Activated CD4-positive, alpha-beta T cell treated with anti-CD3 and anti-CD28 coated beads, Interleukin-10, Interleukin-2, amounts not matched to agents 100 ng/mL and 50 ng/mL, durations not matched to agents 16 hours and 8 hours (primary cell): Measurements from ENCODE around the gene MAP2K4.
"Not testable (repeated sequence)": the region's sequence is repeated elsewhere in the genome, so short reads cannot be mapped to it uniquely, and the experiment has no call there.

Experiments
- DNase-seq: peaks from one replicate; pipeline ENCODE4 v3.0.0-alpha.2; 2020

MAP2K4 gene

DNA sequence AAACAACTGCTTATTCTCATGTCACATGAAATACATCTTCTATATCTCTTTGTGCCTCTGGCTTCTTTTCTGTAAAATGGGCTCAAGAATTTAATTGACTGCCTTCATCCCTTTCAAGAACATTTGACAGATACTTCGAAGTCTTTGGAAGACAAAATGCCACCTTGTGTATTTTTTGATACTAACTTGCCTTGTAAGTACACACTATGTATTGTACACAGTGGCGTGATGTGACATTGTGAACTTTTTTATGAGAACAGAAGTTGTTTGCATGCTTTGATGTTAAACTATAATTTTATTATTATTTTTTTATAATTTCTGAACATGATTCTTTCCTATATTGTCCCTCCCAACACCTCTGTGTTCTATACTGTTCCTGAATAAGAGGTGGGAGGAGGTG, 73.7 kb downstream of the MAP2K4 start:
- DNase-seq: no peak

DNA sequence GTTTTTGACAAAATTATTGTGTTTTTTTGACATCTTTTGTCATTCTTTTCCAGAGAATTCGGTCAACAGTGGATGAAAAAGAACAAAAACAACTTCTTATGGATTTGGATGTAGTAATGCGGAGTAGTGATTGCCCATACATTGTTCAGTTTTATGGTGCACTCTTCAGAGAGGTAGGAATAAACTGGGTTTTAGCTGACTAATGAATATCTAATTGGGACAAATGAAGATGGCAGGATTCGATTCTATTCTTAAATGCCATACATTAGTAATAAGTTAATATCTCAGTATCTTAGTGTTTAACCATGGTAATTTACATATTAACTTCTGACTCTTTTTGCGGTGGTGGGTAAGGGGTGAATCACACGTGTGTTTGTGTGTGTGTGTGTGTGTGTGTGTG, 74.8 kb downstream of the MAP2K4 start:
- no peak for DNase-seq

DNA sequence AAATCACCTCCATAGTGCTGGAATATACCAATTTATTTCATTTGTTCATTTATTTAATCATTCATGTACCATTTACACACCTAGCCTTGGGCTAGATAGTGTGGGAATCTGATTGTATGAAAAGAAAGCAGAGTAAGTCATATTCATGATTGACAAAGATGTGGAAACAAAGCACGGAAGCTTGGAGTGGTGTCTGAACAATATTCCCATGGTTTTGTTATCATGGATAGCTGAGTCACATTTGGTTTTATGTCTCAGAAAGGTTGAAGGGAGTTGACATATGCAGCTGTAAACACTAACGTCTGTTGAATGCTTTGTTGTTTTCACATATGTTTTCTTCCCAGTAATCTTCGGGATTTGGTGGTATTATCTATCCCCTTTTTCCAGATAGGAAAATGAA, 76.6 kb downstream of the MAP2K4 start:
- no peak for DNase-seq

DNA sequence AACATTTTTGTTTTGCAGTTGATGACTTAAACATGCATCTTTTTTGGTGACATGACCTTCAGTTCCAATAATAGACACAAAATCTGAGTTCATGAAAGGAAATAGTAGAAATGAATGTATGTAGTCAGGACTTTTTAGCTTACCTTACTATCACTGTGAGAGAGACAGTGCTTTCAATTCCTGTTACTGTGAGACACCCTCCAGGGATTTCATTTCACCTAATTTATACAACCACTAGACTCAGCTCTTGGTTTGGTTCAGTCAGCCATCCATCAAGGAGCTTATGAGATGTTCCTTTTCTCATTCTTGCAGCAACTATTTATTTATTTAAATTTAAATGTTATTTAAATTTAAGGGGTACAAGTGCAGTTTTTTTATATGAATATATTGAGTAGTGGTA, 77.9 kb downstream of the MAP2K4 start:
- no peak for DNase-seq

DNA sequence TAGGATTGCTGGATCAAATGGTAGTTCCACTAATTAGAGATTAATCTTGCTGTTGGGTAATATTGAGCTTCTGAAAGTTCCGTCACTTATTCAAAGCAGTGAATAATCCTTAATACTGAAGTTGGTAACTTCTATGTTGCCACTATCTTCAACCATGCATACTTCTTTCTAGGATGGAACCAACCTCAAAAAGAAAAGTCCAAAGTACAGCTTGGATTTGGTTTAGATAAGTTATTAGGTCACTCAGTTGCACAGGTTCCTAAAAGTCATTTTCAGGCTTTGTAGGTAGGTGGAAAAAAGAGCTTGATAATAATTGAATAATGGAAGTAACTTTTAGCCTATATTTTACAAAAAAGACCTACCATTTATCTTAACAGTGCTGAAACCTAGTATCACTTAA, 78.7 kb downstream of the MAP2K4 start:
- DNase-seq: no peak

DNA sequence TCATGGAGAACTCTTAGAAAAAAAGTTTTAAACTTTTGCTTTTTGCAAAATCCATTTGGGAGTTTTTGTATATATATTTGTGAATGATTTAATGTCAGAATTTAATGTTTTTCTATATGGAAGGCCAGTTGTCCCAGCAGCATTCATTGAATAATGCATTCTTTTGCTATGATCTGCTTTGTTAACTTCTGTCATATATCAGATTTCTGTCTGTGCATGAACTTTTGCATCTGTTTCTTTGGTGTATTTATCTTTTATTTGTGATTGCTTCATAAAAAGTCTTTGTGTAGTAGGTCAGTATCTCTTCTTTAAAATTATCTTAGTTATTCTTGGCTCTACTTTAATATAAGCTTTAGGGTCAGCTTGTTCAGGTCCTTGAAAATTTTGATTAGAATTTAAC, 84.2 kb downstream of the MAP2K4 start:
- no peak for DNase-seq

DNA sequence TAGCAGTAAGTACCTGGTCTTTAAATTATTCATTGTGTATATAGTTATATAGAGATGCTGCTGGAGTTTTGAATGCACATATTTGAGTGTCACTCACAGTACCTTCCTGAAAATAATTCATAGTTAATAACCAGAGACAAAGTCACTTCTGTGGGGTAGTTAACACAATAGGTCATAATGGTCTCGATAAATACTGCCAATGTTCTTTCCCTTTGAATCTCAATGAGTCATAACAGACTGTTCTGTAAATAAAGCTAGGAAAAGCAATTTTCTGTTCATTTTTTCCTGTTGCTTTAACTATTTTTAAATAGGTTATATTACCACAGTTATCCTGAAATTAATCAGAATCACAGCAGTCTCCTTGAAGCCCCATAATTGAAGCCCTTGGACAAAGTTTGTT, 87.2 kb downstream of the MAP2K4 start:
- no peak for DNase-seq

DNA sequence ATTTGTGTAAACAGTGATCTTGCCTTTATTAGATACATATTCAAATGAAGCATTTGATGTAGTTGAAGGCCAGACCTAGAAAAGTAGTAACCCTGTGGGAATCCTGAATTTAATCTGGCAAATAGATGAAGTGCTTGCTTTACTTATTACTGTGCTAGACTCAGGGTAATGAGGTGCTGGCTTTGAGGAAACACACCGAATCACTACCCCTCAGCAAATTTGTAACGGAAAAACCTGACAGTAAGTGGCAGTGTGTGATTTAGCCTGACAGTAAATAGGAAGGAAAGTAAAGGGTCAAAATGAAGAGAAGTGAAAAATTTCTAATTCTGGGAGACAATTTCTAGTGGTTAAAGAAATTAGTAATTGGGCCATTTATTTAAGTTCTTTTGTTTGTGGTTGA, 90.2 kb downstream of the MAP2K4 start:
- DNase-seq: no peak

DNA sequence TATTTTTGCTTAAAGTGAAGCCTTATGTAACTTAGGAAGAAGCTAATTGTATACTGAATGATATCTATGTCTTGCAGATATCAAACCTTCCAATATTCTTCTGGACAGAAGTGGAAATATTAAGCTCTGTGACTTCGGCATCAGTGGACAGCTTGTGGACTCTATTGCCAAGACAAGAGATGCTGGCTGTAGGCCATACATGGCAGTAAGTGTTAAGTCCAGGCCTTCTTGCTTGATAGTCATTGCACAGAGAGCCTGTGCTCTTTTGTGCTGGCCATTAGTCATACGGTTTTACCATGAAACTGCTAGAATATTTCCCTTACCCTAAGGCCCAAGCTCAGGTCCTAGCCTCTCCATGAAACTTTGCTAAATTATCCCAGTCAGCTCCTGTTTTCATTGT, 92.5 kb downstream of the MAP2K4 start:
- DNase-seq: no peak

DNA sequence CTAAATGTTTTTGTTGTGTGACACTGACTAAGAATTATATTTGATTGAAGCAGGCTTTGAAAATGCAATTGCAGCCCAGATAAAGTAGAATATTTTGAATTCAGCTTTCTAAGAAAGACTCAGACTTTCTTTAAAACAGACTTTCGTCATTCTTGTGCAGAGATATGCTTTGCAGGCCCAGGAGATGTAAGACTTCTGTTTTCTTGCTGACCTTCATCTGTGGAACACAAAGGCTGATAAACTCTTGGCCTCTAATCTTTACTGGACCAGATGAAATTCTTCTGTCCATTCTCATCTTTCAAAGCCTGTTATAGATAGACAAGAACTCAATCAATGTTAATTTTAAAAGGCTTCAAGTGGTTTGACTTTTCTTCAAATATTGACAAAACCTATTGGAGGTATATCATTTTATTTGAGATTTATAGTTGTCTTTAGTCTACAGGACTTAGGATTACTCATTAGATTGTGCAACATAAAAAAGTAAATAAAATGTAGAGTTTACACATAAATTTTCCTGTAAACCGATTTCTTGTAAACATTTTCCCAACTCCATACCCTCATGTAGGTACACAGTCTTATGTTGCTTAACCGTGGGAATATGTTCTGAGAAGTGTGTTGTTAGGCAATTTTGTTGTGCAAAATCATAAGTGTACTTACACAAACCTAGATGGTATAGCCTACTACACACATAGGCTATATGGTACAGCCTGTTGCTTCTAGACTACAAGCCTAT, 94.2 kb downstream of the MAP2K4 start:
- DNase-seq: no peak

DNA sequence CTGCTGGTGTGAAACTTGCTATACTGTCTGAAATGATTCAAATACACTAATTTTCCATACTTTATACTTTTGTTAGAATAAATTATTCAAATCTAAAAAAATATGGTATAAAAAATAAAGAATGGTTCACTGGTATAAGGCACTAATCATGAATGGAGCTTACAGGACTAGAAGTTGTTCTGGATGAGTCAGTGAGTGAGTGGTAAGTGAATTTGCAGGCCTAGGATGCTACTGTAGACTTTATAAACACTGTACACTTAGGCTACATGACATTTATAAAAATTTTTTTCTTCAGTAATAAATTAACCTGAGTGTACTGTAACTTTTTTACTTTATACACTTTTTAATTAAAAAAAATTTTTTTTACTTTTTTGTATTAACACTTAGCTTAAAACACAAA, 95.5 kb downstream of the MAP2K4 start:
- no peak for DNase-seq

DNA sequence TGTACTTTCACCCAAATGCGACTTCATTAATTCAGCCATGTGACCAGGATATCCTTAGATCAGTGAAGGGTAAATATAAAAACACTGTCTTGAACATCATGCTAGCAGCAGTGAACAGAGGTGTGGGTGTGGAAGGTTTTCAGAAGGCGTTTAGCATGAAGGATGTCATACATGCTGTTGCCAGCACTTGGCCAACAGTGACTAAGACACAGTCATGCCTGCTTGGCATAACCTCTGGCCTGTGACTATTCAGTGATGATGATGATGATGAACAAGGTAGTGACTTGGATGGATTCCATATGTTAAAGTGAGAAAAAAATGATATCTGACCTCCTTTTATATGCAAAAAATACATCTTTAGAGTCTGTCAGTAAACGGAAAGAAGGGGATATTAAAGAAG, 97.9 kb downstream of the MAP2K4 start:
- DNase-seq: no peak

DNA sequence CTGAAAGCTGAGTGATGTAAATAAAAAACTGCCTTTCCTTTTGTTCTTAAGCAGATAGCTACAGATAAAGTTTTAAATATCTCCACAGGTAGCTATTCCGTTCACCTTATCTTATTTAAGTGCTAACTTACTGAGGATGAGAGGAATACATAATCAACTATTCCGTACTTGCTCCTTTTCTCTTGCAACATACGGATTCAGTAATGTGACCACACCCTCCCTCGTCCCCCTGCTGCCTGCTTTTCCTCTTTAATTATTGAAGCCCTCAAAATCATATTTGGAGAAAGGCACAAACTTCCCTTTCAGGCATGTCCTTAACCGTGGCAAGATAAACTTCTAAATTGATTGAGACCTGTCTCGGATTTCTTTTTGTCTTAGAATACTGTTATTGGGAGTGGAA, 101.4 kb downstream of the MAP2K4 start:
- DNase-seq: no peak

DNA sequence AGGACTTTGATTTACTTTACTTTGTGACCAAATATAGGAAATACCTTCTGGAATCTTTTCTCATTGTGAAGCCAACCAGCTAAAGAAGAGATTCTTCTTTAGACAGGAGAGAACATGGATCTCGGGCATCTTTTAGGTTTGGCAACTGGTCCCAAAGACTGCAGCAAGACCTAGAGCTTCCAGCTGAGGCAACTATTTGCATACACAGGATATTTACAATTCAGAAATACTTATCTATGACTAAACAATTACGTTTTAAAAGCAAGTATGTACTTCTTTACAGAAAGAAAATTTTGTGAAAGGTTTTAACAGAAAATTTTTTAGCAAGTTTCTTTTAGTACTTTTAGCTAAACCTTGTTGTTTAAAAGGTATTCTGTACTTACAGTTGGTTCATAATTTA, 106.5 kb downstream of the MAP2K4 start:
- DNase-seq: no peak

DNA sequence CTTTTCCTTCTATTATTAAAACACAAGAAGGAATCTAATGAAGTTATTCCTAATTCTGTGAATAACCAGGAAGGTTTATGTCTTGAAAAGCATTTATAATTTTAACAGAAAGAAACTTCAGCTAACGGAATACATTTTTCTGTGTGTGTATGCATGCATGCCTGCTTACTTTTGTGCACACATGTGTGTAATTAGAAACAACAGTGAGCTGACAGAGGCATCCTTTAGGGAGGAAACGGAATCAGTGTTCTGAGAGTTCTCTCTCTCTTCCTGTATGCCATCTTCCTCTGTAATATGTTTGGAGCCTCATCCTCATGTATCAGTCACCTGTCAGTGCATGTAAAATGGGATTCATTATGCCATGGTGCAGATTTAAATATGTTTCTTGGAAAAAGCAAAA, 107.0 kb downstream of the MAP2K4 start:
- DNase-seq: no peak

DNA sequence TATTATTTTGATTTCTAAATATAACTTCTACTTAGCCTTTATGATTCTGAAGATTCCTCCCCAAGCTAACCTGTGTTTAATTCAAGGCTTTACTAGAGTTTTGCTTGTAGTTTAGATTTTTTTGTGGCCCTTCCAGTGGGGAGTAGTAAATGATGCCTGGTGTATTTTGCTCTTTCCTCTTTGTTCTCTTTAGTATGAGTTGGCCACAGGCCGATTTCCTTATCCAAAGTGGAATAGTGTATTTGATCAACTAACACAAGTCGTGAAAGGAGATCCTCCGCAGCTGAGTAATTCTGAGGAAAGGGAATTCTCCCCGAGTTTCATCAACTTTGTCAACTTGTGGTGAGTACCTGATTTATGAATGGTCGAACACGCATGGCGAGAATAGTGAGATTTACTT, 108.3 kb downstream of the MAP2K4 start:
- DNase-seq: no peak

DNA sequence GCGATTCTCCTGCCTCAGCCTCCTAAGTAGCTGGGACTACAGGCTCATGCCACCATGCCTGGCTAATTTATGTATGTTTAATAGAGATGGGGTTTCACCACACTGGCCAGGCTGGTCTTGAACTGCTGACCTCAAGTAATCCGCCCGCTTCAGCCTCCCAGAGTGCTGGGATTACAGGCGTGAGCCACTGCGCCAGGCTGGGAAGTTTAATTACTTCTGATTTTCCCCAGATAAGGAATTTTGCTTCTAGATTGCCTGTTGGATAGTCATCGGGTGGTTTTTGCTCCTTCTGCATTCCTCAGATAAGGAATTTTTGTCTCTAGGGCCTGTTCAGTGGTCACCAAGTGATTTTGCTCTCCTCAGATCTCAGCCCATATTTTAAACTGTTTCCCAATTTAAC, 112.5 kb downstream of the MAP2K4 start:
- DNase-seq: no peak

DNA sequence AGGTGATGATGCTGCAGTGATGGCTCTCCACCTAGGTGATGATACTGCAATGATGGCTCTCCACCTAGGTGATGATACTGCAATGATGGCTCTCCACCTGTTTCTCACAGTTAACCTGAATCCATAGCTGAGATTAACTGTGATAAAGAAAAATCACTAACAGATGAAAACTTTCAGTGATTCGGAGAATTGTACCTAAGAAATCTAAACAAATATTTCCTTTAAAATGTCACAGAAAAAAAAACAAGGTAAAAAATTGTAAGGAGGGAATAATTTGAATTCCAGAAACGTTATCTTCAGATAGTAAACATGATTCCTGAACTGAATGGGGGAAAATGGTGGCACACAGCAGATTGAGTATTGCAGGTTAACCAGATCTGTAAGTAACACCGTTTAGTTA, 113.4 kb downstream of the MAP2K4 start:
- DNase-seq: no peak

DNA sequence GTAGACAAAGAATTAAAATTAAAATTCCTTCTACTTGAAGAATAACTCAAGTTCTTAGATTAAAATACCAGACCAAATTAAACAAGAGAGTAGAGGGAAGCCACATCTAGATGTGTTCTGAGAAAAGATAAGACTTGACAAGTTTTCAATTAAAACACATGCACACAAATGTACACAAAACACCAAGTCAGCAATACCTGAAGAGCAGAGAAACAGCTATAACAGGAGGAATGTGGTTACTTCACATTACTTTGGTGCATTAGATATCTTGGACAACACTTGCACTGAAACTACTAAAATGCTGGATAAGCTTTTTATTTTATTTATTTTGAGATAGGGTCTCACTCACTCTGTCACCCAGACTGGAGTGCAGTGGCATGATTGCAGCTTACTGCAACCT, 113.9 kb downstream of the MAP2K4 start:
- no peak for DNase-seq

DNA sequence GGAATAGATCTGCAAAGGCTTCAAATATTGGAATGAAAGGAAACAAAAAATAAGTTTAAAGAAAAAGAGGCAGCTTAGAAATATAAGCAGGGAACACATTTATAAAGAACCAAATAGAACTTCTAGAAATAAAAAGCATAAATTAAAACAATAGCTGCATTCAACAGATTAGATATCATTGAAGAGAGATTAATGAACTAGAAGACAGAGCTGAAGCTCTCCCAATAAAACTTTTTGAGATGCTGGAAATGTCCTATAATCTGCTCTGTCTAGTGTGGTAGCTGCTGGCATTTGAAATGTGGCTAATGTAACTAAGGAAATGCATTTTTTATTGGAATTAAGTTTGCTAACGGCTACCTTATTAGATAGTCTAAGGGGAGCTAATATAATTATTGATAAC, 115.6 kb downstream of the MAP2K4 start:
- no peak for DNase-seq

DNA sequence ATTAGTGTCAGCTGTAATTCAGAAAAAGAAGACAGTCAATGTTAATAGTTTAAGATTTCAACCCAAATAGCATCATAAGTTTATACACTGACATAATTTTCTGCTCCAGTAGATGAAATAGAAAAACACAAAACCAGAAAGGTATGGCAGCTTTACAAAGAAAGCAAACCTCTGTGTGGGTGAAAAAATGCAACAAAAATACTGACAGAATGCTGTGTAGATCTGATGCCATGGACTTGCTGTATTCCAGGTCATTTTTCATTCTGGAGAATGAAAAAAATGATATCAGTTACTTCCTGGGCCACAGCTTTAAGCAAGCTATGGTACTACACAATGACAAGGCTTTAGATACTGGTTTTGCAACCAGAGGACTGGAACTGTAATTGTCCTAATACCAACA, 116.0 kb downstream of the MAP2K4 start:
- DNase-seq: no peak

DNA sequence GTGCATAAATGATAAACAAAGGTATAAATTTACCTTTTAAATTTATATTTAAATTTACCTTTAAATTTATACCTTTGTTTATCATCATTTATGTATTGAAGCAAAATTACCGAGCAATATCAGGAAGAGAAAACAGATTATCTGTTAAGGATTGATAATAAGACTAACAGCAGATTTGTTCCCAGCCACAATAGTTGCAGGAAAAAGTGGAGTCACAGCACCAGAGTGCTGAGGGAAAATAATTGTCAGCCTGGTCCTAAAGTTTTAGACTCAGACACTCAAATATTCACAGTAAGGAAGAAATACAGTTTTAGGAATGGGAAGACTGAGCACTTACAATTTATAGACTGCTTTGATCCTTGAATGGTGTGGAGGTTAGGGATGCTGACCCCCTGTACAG, 117.2 kb downstream of the MAP2K4 start:
- no peak for DNase-seq

DNA sequence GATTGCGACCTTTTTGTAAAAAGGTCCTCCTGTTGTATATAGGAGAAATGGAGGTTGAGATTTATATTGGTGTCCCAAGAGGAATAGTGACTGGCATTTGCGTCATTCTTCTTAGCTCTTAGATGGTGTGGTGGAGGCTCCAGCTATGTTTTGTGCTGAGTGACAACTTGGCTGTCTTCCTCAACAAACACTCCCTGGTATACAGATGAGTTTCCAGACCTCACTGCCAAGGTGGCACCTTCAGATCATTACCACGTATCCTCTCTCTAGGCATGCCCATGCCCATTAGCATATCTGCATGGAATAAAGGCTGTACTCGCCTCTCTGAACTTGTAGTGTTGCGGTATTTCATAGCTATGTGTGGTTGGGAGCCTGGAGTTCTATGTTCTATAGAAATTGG, 120.0 kb downstream of the MAP2K4 start:
- no peak for DNase-seq

DNA sequence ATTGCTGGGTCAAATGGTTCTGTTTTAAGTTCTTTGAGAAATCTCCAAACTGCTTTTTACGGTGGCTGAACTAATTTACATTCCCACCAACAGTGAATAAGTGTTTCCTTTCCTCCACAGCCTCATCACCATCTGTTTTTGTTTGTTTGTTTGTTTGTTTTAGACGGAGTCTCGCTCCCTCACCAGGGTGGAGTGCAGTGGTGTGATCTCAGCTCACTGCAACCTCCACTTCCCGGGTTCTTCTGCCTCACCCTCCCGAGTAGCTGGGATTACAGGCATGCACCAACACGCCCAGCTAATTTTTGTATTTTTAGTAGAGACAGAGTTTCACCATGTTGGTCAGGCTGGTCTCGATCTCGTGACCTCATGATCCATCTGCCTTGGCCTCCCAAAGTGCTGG, 141.5 kb downstream of the MAP2K4 start:
- not testable (repeated sequence) for DNase-seq

DNA sequence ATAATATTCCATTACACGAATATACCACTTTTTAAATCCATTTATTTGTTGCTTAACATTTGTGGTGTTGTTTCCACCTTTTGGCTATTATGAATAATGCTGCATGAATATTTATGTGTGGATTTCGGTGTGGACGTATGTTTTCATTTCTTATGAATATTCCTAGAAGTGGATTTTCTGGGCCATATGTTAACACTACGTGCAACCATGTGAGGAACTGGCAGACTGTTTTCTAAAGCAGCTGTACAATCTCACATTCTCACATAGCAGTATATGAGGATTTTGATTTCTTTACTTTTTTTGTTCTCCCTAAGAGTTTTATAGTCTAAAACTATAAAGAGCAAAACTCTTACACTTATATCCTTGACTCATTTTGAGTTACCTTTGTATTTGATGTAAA, 143.4 kb downstream of the MAP2K4 start:
- DNase-seq: no peak
